Endothelial cell of umbilical vein (primary cell): ENCODE measurements around the gene RALBP1. TPM values are rescaled to one million over a fixed set of nuclear protein-coding genes. Genes with fewer than 3 reads are reported as not detected.

ENCODE experiments used
- BruUV-seq: library from RNA; stranded (reverse); fragments of 400-500 nt; replicated peaks from 2 replicates; lab custom pipeline; 2021; lab: Mats Ljungman, UMichigan
- CTCF ChIA-PET: fragments of 300-600, 350-600 bp; sonication (Branson Sonifier 250); formaldehyde crosslinking; loops from one replicate; lab custom pipeline; 2021; ENCODE audit warnings: antibody characterized with exemption, inconsistent platforms; lab: Charles Lee
- POLR2A ChIA-PET: fragments of 300-600, 350-600 bp; sonication (Branson Sonifier 250); formaldehyde crosslinking; loops from one replicate; lab custom pipeline; 2021; ENCODE audit warnings: antibody characterized with exemption, inconsistent platforms; lab: Charles Lee
- DNase-seq: peaks from one replicate; pipeline ENCODE4 v3.0.0-alpha.2; 2011; ENCODE audit warnings: low read depth, low spot score
- FAIRE-seq: peaks from 2 replicates; lab custom pipeline; 2011; peaks lifted over from hg19 to GRCh38; lab: Jason Lieb, UNC
- H2AFZ ChIP-seq: 2 replicates; pipeline ENCODE4 v1.6.0; 2012; ENCODE audit warnings: low read depth, low read length, control low read depth, inconsistent platforms
- H3K27ac ChIP-seq: 2 replicates; pipeline ENCODE4 v1.5.1; 2011; ENCODE audit warnings: low read depth, mild to moderate bottlenecking, control low read depth, low read length, moderate library complexity; ENCODE audit not compliant: insufficient read depth
- H3K27me3 ChIP-seq, 2 experiments: 2 replicates each; pipeline versions ENCODE4 v1.6.0 to v1.6.1; 2011; ENCODE audit warnings: low read length in 2 of 2, mixed read lengths in 1 of 2; ENCODE audit not compliant: control insufficient read depth in 2 of 2, insufficient read depth in 2 of 2
- H3K36me3 ChIP-seq, 2 experiments: 2 replicates in 1 of 2; 3 replicates in 1 of 2; pipeline ENCODE4 v1.5.1; 2011; ENCODE audit warnings: low read length in 2 of 2, mild to moderate bottlenecking in 1 of 2, moderate library complexity in 1 of 2; ENCODE audit not compliant: control insufficient read depth in 2 of 2, insufficient read depth in 2 of 2; ENCODE audit errors: extremely low read depth in 1 of 2
- H3K4me1 ChIP-seq: 3 replicates; pipeline ENCODE4 v1.5.1; 2011; ENCODE audit warnings: mild to moderate bottlenecking, low read length; ENCODE audit not compliant: control insufficient read depth, insufficient read depth; ENCODE audit errors: extremely low read depth
- H3K4me2 ChIP-seq: 2 replicates; pipeline ENCODE4 v1.6.1; 2011; ENCODE audit warnings: low read length, control low read depth, mixed read lengths; ENCODE audit not compliant: insufficient read depth
- H3K4me3 ChIP-seq, 3 experiments: fragments of 200-600 bp in 1 of 3; sonication (generic), shearing (Covaris generic) in 1 of 3; replicated peaks in 1 of 3; 2 replicates each; pipeline ENCODE4 v1.5.1; 2011 to 2016; ENCODE audit warnings: control low read depth in 3 of 3, low read length in 3 of 3, mild to moderate bottlenecking in 2 of 3, inconsistent platforms in 1 of 3, low read depth in 1 of 3, moderate library complexity in 1 of 3; ENCODE audit not compliant: insufficient read depth in 1 of 3
- H3K79me2 ChIP-seq: 2 replicates; pipeline ENCODE4 v1.6.0; 2012; ENCODE audit warnings: low read length, inconsistent platforms; ENCODE audit not compliant: control insufficient read depth, insufficient read depth
- H3K9ac ChIP-seq: replicated peaks from 2 replicates; pipeline ENCODE3; 2011; ENCODE audit warnings: low read length, control low read depth; ENCODE audit not compliant: insufficient read depth; ENCODE audit errors: extremely low read depth
- H3K9me1 ChIP-seq: replicated peaks from 3 replicates; pipeline ENCODE4 v1.6.0; 2011; ENCODE audit warnings: mild to moderate bottlenecking, low read length; ENCODE audit not compliant: control insufficient read depth, insufficient read depth; ENCODE audit errors: extremely low read depth
- H3K9me3 ChIP-seq: replicated peaks from 2 replicates; pipeline ENCODE4 v1.5.1; 2012; ENCODE audit warnings: low read length, inconsistent platforms; ENCODE audit not compliant: control insufficient read depth, insufficient read depth
- H4K20me1 ChIP-seq: replicated peaks from 2 replicates; pipeline ENCODE3; 2011; ENCODE audit warnings: mild to moderate bottlenecking, low read length; ENCODE audit not compliant: control insufficient read depth, insufficient read depth; ENCODE audit errors: extremely low read depth
- EZH2 ChIP-seq: IDR thresholded peaks from 2 replicates; pipeline ENCODE4 v1.6.1; 2012; ENCODE audit warnings: borderline replicate concordance, low read depth, mild to moderate bottlenecking, moderate library complexity, low read length, inconsistent platforms; ENCODE audit not compliant: severe bottlenecking
- FOS ChIP-seq: IDR thresholded peaks from 2 replicates; pipeline ENCODE4 v1.6.1; 2011; ENCODE audit warnings: mild to moderate bottlenecking, low read length, moderate library complexity, borderline replicate concordance; ENCODE audit not compliant: insufficient read depth
- GATA2 ChIP-seq: IDR thresholded peaks from 2 replicates; pipeline ENCODE4 v1.7.0; 2011; ENCODE audit warnings: low read depth, mild to moderate bottlenecking, moderate library complexity, mixed read lengths, low read length; ENCODE audit not compliant: insufficient read length, insufficient read depth
- JUN ChIP-seq: IDR thresholded peaks from 2 replicates; pipeline ENCODE4 v1.6.1; 2011; ENCODE audit warnings: borderline replicate concordance, low read depth; ENCODE audit not compliant: insufficient read length, insufficient read depth
- MAX ChIP-seq: IDR thresholded peaks from 2 replicates; pipeline ENCODE4 v1.6.1; 2011; ENCODE audit not compliant: insufficient read depth, insufficient read length
- MYC ChIP-seq: IDR thresholded peaks from one replicate; pipeline ENCODE4 v1.6.1; 2011; ENCODE audit warnings: mild to moderate bottlenecking, low read depth, low read length
- POLR2A ChIP-seq: IDR thresholded peaks from 2 replicates; pipeline ENCODE4 v1.6.1; 2012; ENCODE audit warnings: low read depth, mild to moderate bottlenecking, control low read depth, low read length
- POLR2AphosphoS5 ChIP-seq: IDR thresholded peaks from 2 replicates; pipeline ENCODE4 v1.6.1; 2012; ENCODE audit warnings: low read depth, mild to moderate bottlenecking, control low read depth, low read length, moderate library complexity; ENCODE audit not compliant: insufficient read depth
- dilution Hi-C: fragments of 300-500 bp; cut with MboI; formaldehyde crosslinking; loops from one replicate; pipeline ENCODE4 v1.15.0; 2019; ENCODE audit warnings: low sequenced_read_pairs; ENCODE audit not compliant: extremely low pct_ligation_motif_present
- intact Hi-C: fragments of 100-400 bp; cut with micrococcal nuclease; formaldehyde crosslinking; loops from one replicate; pipeline ENCODE4 v1.10.0; 2022
- polyA plus RNA-seq, 4 experiments: library from polyadenylated mRNA; depleted of rRNA in 3 of 4; stranded (reverse) in 3 of 4; unstranded in 1 of 4; fragments of >200 nt; gene quantifications; 2 replicates each; pipeline versions ENCODE4 v1.2.1 to v1.2.3, GENCODE V29; 2011 to 2012; ENCODE audit warnings: missing spikeins in 1 of 4
- total RNA-seq: library from RNA; stranded (reverse); gene quantifications from 2 replicates; pipeline ENCODE4 v1.2.3, GENCODE V29; 2021
- TF ChIP-seq, protein P1 (sequence below), 2 donors: IDR thresholded peaks; 1 replicate in 1 of 2; 2 replicates in 1 of 2; pipeline ENCODE4 v1.5.1; 2011; ENCODE audit warnings: low read length in 2 of 2, mild to moderate bottlenecking in 2 of 2, moderate library complexity in 2 of 2, control low read depth in 1 of 2, inconsistent platforms in 1 of 2, low read depth in 1 of 2; ENCODE audit not compliant: insufficient read depth in 1 of 2; ENCODE audit errors: extremely low read depth in 1 of 2

RALBP1 gene
- total and polyA plus RNA-seq, 2 donors (not counting 3 experiments of a cell fraction or from before 2014, with no cell fraction given): 55.8 to 68.4 TPM

GRCh38 chr18:9488538-9488937, 13.2 kb downstream of the RALBP1 start:
- no TSS peak for BruUV-seq
- Histone ChIP-seq H3K4me1 (no peaks in the 10 kb centered on the region), H3K4me2 (no peak overlapping the region), H2AFZ (no peak overlapping the region), H3K9ac (no peak overlapping the region), H4K20me1 (peaks cover 2% of the 10 kb centered on the region), H3K36me3 (no peaks in the 10 kb centered on the region), H3K9me3 (no peaks in the 10 kb centered on the region), H3K27me3 (no peaks in the 10 kb centered on the region), H3K4me3 (no peak overlapping the region), H3K79me2 (peaks cover 64% of the 10 kb centered on the region), H3K27ac (no peak overlapping the region), H3K9me1 (no peaks in the 10 kb centered on the region)
- dilution Hi-C loops (no loop called here), intact Hi-C loops (no loop called here)
- ChIA-PET POLR2A (no interaction called here), CTCF (interaction anchor here (1.2 kb wide), 1 partner anchor 18 kb away, joined by 4 read pairs; no protein-coding TSS in a partner anchor)
- FAIRE-seq (no peak), DNase-seq (no peak)
- TF ChIP-seq JUN (no peak), EZH2 (no peak), FOS (no peak), MYC (no peak), MAX (no peak), POLR2AphosphoS5 (no peak), GATA2 (no peak), POLR2A (no peak)
- TF ChIP-seq, protein P1, sequence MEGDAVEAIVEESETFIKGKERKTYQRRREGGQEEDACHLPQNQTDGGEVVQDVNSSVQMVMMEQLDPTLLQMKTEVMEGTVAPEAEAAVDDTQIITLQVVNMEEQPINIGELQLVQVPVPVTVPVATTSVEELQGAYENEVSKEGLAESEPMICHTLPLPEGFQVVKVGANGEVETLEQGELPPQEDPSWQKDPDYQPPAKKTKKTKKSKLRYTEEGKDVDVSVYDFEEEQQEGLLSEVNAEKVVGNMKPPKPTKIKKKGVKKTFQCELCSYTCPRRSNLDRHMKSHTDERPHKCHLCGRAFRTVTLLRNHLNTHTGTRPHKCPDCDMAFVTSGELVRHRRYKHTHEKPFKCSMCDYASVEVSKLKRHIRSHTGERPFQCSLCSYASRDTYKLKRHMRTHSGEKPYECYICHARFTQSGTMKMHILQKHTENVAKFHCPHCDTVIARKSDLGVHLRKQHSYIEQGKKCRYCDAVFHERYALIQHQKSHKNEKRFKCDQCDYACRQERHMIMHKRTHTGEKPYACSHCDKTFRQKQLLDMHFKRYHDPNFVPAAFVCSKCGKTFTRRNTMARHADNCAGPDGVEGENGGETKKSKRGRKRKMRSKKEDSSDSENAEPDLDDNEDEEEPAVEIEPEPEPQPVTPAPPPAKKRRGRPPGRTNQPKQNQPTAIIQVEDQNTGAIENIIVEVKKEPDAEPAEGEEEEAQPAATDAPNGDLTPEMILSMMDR (IDR thresholded peaks at IDR 0.05; ENCODE audit: extremely low read depth in 1 of 2, insufficient read depth in 1 of 2, low read depth in 1 of 2, low read length in 2 of 2): no peak
